ENCODE data around the gene SYT1. TPM values are rescaled to one million over a fixed set of nuclear protein-coding genes. Genes with fewer than 3 reads are reported as not detected.

Gene SYT1
- total and polyA plus RNA-seq, 4 donors: 0.53 to 0.84 (median 0.64) TPM

GRCh38 chr12:78916845-78917480 lies 52.4 kb downstream of the SYT1 start:
- TF ChIP-seq SP1 (IDR thresholded peaks at IDR 0.05) (no peak), MAX (IDR thresholded peaks at IDR 0.05) (no peak), REST (IDR thresholded peaks at IDR 0.05) (no peak), RXRA (IDR thresholded peaks at IDR 0.05) (no peak), ATF3 (IDR thresholded peaks at IDR 0.05) (no peak), CTCF (IDR thresholded peaks at IDR 0.05; ENCODE audit: low read depth, low read length, missing input control) (no peak), ZBTB33 (IDR thresholded peaks at IDR 0.05) (no peak), FOXA2 (IDR thresholded peaks at IDR 0.05) (no peak), JUND (IDR thresholded peaks at IDR 0.05) (no peak), HNF4A (conservative IDR thresholded peaks at IDR 0.05) (no peak), FOXA1 (IDR thresholded peaks at IDR 0.05) (no peak), EGR1 (IDR thresholded peaks at IDR 0.05; ENCODE audit: low read depth in 2 of 2) (no peak)
- Histone ChIP-seq H3K4me3 (ENCODE audit: low read depth in 1 of 3, low read length in 3 of 3) (no peak overlapping the region), H3K36me3 (ENCODE audit: control insufficient read depth in 4 of 4, insufficient read depth in 3 of 4, low read depth in 1 of 4, low read length in 3 of 4) (no peaks in the 10 kb centered on the region), H3K27ac (ENCODE audit: low read depth in 1 of 2, low read length in 2 of 2) (no peak overlapping the region), H3K9ac (ENCODE audit: low read depth in 1 of 2, low read length in 2 of 2) (no peak overlapping the region), H3K9me3 (ENCODE audit: control insufficient read depth in 4 of 4, low read length in 3 of 4) (no peaks in the 10 kb centered on the region), H3K27me3 (ENCODE audit: control insufficient read depth in 4 of 4, insufficient read depth in 4 of 4, low read length in 3 of 4) (no peaks in the 10 kb centered on the region), H3K4me1 (ENCODE audit: control insufficient read depth in 4 of 4, insufficient read depth in 4 of 4, low read length in 3 of 4) (no peaks in the 10 kb centered on the region)
- no peak for DNase-seq (ENCODE audit: low spot score)
- WGBS: 78% methylated on average over 3 of the region's 3 CpGs

- 61% methylated on average over 5 of the region's 5 CpGs for WGBS
- Histone ChIP-seq H3K4me1 (ENCODE audit: control insufficient read depth in 4 of 4, insufficient read depth in 4 of 4, low read length in 3 of 4) (no peaks in the 10 kb centered on the region), H3K27ac (ENCODE audit: low read depth in 1 of 2, low read length in 2 of 2) (no peak overlapping the region), H3K27me3 (ENCODE audit: control insufficient read depth in 4 of 4, insufficient read depth in 4 of 4, low read length in 3 of 4) (no peaks in the 10 kb centered on the region), H3K9ac (ENCODE audit: low read depth in 1 of 2, low read length in 2 of 2) (no peak overlapping the region), H3K4me3 (ENCODE audit: low read depth in 1 of 3, low read length in 3 of 3) (no peak overlapping the region), H3K36me3 (ENCODE audit: control insufficient read depth in 4 of 4, insufficient read depth in 3 of 4, low read depth in 1 of 4, low read length in 3 of 4) (no peaks in the 10 kb centered on the region), H3K9me3 (ENCODE audit: control insufficient read depth in 4 of 4, low read length in 3 of 4) (no peaks in the 10 kb centered on the region)
- DNase-seq (ENCODE audit: low spot score): no peak
- TF ChIP-seq HNF4A (conservative IDR thresholded peaks at IDR 0.05) (no peak), NR2F2 (IDR thresholded peaks at IDR 0.05) (no peak), REST (IDR thresholded peaks at IDR 0.05) (no peak), GABPA (IDR thresholded peaks at IDR 0.05 in 1 of 2, conservative IDR thresholded peaks at IDR 0.05 in 1 of 2) (no peak), HNF4G (IDR thresholded peaks at IDR 0.05) (no peak), RAD21 (IDR thresholded peaks at IDR 0.05) (no peak), MAX (IDR thresholded peaks at IDR 0.05) (no peak), SP1 (IDR thresholded peaks at IDR 0.05) (no peak), ZBTB33 (IDR thresholded peaks at IDR 0.05) (no peak)
Observed at GRCh38 chr12:78917513-78917912, 52.9 kb downstream of the SYT1 start.

All from liver (tissue), 9 donors.